GM23338 (cell line): Measurements from ENCODE around the gene OOSP4A.

Source experiments
- CREB1 ChIP-seq: fragments of 250-450 bp; sonication (Bioruptor Pico); IDR thresholded peaks from 2 replicates; pipeline ENCODE4 v1.5.0; 2020; ENCODE audit warnings: low read depth, mild to moderate bottlenecking, moderate library complexity
- CTCF ChIP-seq, 2 experiments: fragments of 200-600 bp in 1 of 2; sonication (generic) in 1 of 2; conservative IDR thresholded peaks; 2 replicates each; pipeline versions ENCODE4 v1.5.1 to v1.6.1; 2016 to 2017; ENCODE audit warnings: antibody characterized with exemption in 2 of 2, low read depth in 2 of 2, mild to moderate bottlenecking in 2 of 2, moderate library complexity in 1 of 2
- EZH2 ChIP-seq: fragments of 200-600 bp; sonication (generic); IDR thresholded peaks from one replicate; pipeline ENCODE4 v1.8.0; 2017; ENCODE audit warnings: antibody characterized with exemption, mild to moderate bottlenecking, low read depth; ENCODE audit not compliant: unreplicated experiment
- EZH2phosphoT487 ChIP-seq: fragments of 200-600 bp; sonication (generic); IDR thresholded peaks from one replicate; pipeline ENCODE4 v1.8.1; 2018; ENCODE audit warnings: antibody characterized with exemption; ENCODE audit not compliant: unreplicated experiment
- POLR2AphosphoS5 ChIP-seq: IDR thresholded peaks from 2 replicates; pipeline ENCODE4 v1.6.1; 2016; ENCODE audit warnings: antibody characterized with exemption, low read depth
- REST ChIP-seq: IDR thresholded peaks from one replicate; pipeline ENCODE4 v1.6.1; 2018; ENCODE audit warnings: antibody characterized with exemption; ENCODE audit not compliant: unreplicated experiment
- STAT1 ChIP-seq: IDR thresholded peaks from one replicate; pipeline ENCODE4 v1.6.1; 2016; ENCODE audit warnings: antibody characterized with exemption; ENCODE audit not compliant: unreplicated experiment

DNA sequence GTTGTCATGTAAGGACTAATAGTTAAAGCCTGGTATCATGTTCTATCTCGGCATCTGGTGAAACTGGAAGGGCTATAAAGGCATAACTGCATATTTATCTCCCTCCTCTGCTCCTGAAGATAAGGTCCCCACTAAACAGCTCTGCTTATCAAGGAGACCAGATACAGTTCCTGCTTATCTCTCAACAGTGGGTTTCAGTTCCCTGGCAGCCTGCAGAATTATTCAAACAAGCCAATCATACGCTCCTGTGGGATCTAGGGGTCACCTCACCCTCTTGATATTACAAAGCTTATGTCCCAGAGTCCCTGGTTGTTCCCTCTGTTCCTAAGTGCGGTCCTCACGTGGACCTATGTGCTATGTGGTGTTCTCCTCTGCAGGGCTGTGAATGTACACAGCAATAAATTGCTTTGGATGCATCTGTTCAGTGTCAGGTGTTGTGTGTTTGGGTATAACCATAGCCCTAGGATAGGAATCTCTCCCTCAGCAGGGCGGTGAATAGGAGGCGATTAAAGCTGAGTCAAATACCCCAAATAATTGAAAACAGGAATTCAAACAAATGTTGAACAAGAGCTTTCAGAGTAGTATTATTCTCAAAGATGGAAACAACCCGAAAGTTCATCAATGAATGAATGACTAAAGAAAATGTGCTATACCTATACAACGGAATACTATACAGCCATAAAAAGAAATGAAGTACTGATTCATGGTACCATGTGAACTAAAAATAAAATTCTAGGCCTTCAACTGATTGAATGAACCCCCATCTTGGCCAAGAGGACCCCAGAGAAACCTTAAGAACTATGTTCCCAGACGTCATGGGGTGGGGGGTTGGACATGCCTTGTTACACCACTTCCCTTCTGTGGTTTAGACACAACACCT lies 3.1 kb upstream of the OOSP4A start:
- TF ChIP-seq CTCF (conservative IDR thresholded peaks at IDR 0.05; ENCODE audit: low read depth in 2 of 2) (no peak), EZH2 (no peak), EZH2phosphoT487 (no peak), POLR2AphosphoS5 (no peak), CREB1 (CRISPR knock-in tag) (no peak), STAT1 (no peak), REST (no peak)
